Stimulated activated CD4-positive, alpha-beta T cell treated with anti-CD3 and anti-CD28 coated beads, Interleukin-4, amount 100 ng/mL, for 1 hour (primary cell): ENCODE measurements around the gene FMN1.

Experiments used
- DNase-seq: peaks from one replicate; pipeline ENCODE4 v3.0.0-alpha.2; 2020

FMN1 gene

GRCh38 chr15:33194704-33195670 is at the start of gene FMN1:
Gene FMN1 (minus strand): TSS chr15:33194714. CDS start chr15:33154914, 39,800 bp downstream.
- peak; percentile 93 for DNase-seq

GRCh38 chr15:33243869-33244268 is 49.4 kb upstream of the FMN1 start:
- no peak for DNase-seq

- DNase-seq, result no peak
Observed at GRCh38 chr15:33243393-33243792, 48.9 kb upstream of the FMN1 start.

- DNase-seq, result no peak
Observed at GRCh38 chr15:33242669-33243191, 48.2 kb upstream of the FMN1 start.

GRCh38 chr15:33242165-33242564 is 47.7 kb upstream of the FMN1 start:
- no peak for DNase-seq

GRCh38 chr15:33236841-33237509 is 42.5 kb upstream of the FMN1 start:
- DNase-seq, result no peak

GRCh38 chr15:33234020-33234461 is 39.5 kb upstream of the FMN1 start:
- DNase-seq, result no peak

GRCh38 chr15:33226559-33227181 is 32.2 kb upstream of the FMN1 start:
- peak; percentile 38 for DNase-seq

GRCh38 chr15:33218071-33218491 is 23.6 kb upstream of the FMN1 start:
- no peak for DNase-seq

GRCh38 chr15:33215941-33216872 is 21.7 kb upstream of the FMN1 start:
- no peak for DNase-seq

GRCh38 chr15:33211176-33211808 is 16.8 kb upstream of the FMN1 start:
- DNase-seq, result no peak

GRCh38 chr15:33209575-33210481 is 15.3 kb upstream of the FMN1 start:
- DNase-seq, result no peak

GRCh38 chr15:33207646-33208045 is 13.1 kb upstream of the FMN1 start:
- no peak for DNase-seq

- no peak for DNase-seq
Observed at GRCh38 chr15:33206366-33206765, 11.9 kb upstream of the FMN1 start.

- DNase-seq, result no peak
Observed at GRCh38 chr15:33204926-33205325, 10.4 kb upstream of the FMN1 start.

GRCh38 chr15:33204087-33204486 is 9.6 kb upstream of the FMN1 start:
- DNase-seq, result no peak

- peak; percentile 51 for DNase-seq
Observed at GRCh38 chr15:33201491-33202231, 7.1 kb upstream of the FMN1 start.

GRCh38 chr15:33200903-33201302 is 6.4 kb upstream of the FMN1 start:
- DNase-seq, result no peak

- DNase-seq, result no peak
Observed at GRCh38 chr15:33200444-33200843, 5.9 kb upstream of the FMN1 start.

- no peak for DNase-seq
Observed at GRCh38 chr15:33198541-33198940, 4.0 kb upstream of the FMN1 start.
